Measurements from ENCODE around the gene DOK4.
"Not testable (repeated sequence)": the region's sequence is repeated elsewhere in the genome, so short reads cannot be mapped to it uniquely, and the experiment has no call there.

DOK4 gene

GRCh38 chr16:57452021-57452420 lies 34.3 kb downstream of the DOK4 start:
- in situ Hi-C loops (cut with MboI; ENCODE audit: low sequenced_read_pairs) = no loop called here

GRCh38 chr16:57447186-57447962 lies 38.9 kb downstream of the DOK4 start, which contains the start of the genes CIAPIN1 and COQ9:
CIAPIN1 (minus strand) TSS chr16:57447385; CDS start chr16:57440928, 6,457 bp downstream.
COQ9 (plus strand) TSS chr16:57447479; CDS start chr16:57447506, 27 bp downstream.
- in situ Hi-C loops (cut with MboI; ENCODE audit: low sequenced_read_pairs) = no loop called here

GRCh38 chr16:57446531-57447185 lies 39.6 kb downstream of the DOK4 start:
- in situ Hi-C loops (cut with MboI; ENCODE audit: low sequenced_read_pairs) = no loop called here

GRCh38 chr16:57445510-57445909 lies 40.8 kb downstream of the DOK4 start:
- in situ Hi-C loops (cut with MboI; ENCODE audit: low sequenced_read_pairs) = no loop called here

- in situ Hi-C loops (cut with MboI; ENCODE audit: low sequenced_read_pairs) = no loop called here
Measured at GRCh38 chr16:57444711-57445110, 41.6 kb downstream of the DOK4 start.

GRCh38 chr16:57440551-57440950 lies 45.7 kb downstream of the DOK4 start:
- in situ Hi-C loops (cut with MboI; ENCODE audit: low sequenced_read_pairs) = not testable (repeated sequence)

- in situ Hi-C loops (cut with MboI; ENCODE audit: low sequenced_read_pairs) = not testable (repeated sequence)
Measured at GRCh38 chr16:57439947-57440346, 46.3 kb downstream of the DOK4 start.

- in situ Hi-C loops (cut with MboI; ENCODE audit: low sequenced_read_pairs) = no loop called here
Measured at GRCh38 chr16:57435838-57436237, 50.5 kb downstream of the DOK4 start.

- in situ Hi-C loops (cut with MboI; ENCODE audit: low sequenced_read_pairs) = no loop called here
Measured at GRCh38 chr16:57434003-57434402, 52.3 kb downstream of the DOK4 start.

- in situ Hi-C loops (cut with MboI; ENCODE audit: low sequenced_read_pairs) = no loop called here
Measured at GRCh38 chr16:57432989-57433388, 53.3 kb downstream of the DOK4 start.

- in situ Hi-C loops (cut with MboI; ENCODE audit: low sequenced_read_pairs) = no loop called here
Measured at GRCh38 chr16:57432505-57432904, 53.8 kb downstream of the DOK4 start.

- in situ Hi-C loops (cut with MboI; ENCODE audit: low sequenced_read_pairs) = no loop called here
Measured at GRCh38 chr16:57430955-57431354, 55.3 kb downstream of the DOK4 start.

- in situ Hi-C loops (cut with MboI; ENCODE audit: low sequenced_read_pairs) = no loop called here
Measured at GRCh38 chr16:57427824-57428223, 58.5 kb downstream of the DOK4 start.

GRCh38 chr16:57427307-57427706 lies 59.0 kb downstream of the DOK4 start:
- in situ Hi-C loops (cut with MboI; ENCODE audit: low sequenced_read_pairs) = no loop called here

- in situ Hi-C loops (cut with MboI; ENCODE audit: low sequenced_read_pairs) = no loop called here
Measured at GRCh38 chr16:57426356-57426755, 59.9 kb downstream of the DOK4 start.

GRCh38 chr16:57424583-57424982 lies 61.7 kb downstream of the DOK4 start:
- in situ Hi-C loops (cut with MboI; ENCODE audit: low sequenced_read_pairs) = no loop called here

- in situ Hi-C loops (cut with MboI; ENCODE audit: low sequenced_read_pairs) = no loop called here
Measured at GRCh38 chr16:57423152-57423551, 63.1 kb downstream of the DOK4 start.

GRCh38 chr16:57422026-57422944 lies 64.0 kb downstream of the DOK4 start:
- in situ Hi-C loops (cut with MboI; ENCODE audit: low sequenced_read_pairs) = no loop called here
